Daoy (cell line): ENCODE data around the gene ZNF618. TPM values are rescaled to one million over a fixed set of nuclear protein-coding genes. Genes with fewer than 3 reads are reported as not detected.

Experiments used
- DNase-seq: peaks from one replicate; pipeline ENCODE4 v3.0.0-alpha.2; 2015; ENCODE audit warnings: low read depth
- total RNA-seq: library from RNA; depleted of rRNA; stranded (reverse); fragments of >200 nt; shearing (Covaris generic); gene quantifications from 2 replicates; pipeline ENCODE4 v1.2.3, GENCODE V29; 2014

ZNF618 gene
- total RNA-seq, 1 experiment from 2014 or later: 5.0 TPM

GRCh38 chr9:114060070-114060469, 184.0 kb downstream of the ZNF618 start:
- DNase-seq: no peak

DNA sequence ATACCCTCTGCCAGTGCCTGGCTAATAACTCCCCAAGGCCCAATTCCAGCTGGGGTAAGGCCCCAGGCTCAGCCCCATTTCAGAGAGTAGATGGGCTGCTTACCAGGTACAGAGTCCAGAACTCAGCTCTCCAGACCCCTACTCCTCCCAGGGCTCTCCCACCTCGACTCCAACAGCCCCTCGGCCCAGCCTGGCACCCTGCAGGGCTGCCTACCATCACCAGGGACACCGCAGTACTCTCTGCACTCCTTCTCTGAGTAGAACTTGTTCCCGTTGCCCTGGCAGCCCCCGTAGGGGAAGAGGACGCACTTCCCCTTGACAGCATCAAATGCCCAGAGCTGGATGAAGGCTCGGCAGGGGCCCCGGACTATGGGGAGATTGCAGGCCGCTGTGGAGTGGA, 184.6 kb downstream of the ZNF618 start:
- DNase-seq: no peak

DNA sequence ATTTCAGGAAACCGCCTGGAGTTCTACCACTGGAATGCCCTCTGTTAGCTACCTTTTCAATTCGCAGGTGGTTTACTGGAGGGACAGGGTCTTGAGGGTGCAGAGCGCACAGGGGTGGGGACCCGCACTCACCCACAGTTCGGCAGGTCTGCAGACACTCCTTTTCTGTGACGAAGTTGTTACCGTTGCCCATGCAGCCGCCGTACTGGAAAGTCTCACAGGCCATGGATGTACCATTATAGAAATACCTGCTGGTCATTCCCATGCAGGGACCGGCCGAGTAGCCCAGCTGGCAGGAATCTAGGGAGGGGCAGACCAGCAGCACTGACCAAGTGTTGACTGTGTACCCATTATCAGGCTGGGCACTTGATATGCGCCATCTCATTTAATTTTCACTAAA, 185.2 kb downstream of the ZNF618 start:
- DNase-seq: no peak

DNA sequence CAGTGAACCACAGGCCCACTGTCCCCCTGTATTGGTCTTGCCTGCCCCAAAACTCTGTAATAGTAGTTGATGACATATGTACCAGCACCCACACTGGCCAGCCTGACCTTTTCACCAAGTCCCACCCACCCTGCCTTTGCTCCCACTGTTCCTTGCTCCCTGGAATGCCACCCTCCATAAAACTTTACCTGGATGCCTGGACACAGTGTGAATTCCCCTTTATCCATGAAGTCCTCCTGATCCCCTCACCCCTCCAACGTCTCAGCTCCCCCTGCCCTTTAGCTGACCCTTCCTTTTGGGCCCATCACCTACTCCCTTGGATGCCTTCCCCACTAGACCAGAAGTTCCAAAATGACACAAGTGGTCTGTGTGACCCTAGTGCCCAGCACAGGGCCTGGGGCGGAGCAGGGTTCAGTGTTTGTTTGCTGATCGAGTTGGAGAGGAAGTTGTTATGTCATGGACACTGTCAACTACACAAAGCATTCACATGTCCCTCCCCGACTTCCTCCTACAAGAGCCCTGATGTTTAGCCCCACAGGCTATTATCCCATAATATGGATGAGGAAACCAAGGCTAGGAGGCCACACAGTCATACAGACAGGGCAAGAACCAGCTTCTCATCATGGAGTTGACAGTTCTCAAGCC, 185.8 kb downstream of the ZNF618 start:
- DNase-seq: no peak

DNA sequence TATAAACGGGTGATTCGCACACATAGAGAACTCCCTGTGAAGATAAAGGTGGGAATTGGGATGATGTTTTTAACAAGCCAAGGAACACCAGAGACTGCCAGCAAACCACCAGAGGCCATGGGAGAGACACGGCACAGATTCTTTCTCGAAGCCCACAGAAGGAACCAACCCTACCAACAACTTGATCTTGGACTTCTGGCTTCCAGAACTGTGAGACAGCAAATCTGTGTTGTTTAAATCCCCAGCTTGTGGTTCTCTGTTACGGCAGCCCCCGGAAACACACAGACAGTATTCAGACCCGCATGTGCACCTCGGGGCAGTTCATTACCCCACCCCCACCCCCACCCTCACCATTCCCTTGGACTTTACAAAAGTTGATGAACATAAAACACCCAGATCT, 189.2 kb downstream of the ZNF618 start:
- no peak for DNase-seq

DNA sequence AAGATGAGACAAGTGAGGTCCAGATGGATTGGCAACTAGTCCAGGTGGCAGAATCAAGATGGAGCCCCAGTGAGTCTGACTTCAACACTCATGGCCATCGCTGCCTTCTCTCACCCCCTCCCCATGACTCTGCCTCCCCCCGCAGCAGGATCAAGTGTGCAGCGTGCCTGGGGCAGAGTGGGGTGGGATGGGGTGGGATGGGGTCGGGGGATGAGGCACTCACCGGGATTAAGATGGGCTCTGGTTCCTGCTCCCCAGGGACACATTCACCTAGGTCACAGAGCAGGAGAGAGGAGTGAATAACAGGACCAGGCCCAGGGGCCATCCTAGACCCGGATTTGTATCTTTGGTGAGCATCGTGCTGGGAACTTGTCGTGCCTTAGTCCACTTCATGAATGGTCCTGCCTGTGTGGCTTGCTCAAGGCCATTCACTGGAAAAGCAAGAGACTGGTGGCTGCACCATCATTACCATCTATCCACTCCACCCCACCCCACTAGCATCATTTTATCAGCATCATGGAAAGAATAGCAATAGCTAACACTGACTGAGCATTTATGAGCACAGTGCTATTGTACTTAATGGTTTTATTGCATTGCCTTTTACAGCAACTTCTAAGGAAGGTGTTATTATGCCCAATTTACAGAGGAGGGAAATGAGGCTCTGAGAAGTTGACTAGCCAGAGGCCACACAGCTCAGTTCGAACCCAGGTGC, 193.5 kb downstream of the ZNF618 start:
- DNase-seq: no peak

DNA sequence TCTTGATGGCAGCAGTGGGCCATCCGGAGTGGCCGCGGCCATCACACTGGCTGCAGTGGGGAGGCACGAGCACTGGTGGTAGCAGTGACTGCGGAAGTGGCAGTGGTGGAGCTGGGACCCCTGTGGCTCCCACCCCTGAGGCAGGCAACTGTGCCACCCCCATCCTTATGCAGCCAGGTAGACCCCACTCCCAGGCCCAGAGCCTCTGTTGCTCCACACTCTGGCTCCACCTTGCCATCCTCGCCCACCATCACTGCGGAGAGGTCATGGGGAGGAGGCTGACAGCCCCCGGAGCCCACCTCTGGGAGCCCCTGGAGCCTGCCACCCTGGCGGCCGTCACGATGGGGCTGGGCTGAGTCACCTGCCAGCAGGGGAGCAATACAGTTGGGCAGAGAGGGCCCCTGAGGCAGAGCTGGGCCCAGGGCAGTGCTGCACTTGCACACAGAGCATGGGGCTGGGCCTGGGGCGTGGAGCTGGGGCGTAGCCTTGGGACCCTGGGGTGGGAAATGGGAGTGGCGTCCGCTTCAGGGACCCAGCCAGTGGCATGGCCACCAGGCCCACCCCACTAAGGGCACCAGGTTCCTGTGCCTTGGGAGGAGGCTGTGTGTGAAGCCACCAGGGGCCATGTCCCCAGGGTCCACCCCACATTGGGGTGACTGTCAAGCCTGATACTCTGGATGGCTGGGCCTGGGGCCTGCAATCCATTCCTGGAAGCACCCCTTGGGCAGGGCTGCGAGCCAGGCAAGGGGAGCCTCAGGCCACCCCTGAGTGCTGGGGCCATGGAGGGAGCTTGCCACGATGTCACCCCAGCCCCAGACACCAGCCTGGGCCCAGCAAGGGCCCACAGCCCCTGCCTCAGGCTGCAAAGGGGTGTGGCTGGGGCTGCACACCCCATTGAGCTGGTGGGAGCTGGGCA, 194.3 kb downstream of the ZNF618 start:
- no peak for DNase-seq

GRCh38 chr9:114071197-114071795, 195.2 kb downstream of the ZNF618 start:
- no peak for DNase-seq

DNA sequence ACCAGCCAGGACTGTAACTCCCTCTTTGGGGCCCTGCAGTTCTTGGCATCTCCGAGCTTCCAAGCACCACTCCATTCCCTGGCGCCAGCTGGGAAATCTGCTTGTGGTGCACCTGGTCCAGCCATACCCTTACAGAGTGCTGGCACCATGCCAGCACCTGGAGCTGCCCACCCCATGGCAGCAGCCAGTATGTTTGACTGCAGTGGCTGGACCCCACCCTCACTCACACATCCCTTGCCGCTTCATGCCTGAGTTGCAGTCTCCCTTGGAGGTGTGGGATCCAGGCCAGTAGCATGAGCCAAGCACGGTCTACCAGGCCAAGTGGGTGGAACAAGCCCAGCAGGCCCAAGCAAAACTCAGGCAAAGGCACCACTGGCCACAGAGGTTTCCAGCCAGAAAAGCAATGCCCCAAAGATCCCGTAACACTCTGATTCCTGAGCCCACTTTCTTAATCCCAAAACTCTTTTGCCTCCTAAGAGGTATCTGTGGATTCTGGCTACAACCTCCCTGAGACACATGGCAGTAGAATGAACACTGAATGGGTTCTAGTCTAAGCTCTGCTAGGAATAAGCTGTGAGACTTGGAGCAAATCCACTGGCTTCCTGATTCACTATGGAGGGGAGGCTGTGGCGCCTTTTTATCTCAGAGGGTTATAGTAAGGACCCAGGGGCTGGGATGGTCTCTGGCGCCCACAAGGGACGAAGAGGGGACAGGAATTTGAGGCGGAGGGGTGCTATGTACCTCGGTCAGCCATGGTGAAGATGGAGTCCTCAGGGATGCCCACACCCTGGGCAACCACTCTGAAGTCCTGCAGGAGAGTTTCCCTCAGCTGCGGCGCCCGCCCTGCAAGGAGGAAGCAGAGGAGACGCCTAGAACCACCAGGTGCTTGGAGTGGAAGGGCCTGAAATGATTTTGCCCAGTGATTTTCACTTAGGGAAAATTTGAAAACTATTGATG, 196.4 kb downstream of the ZNF618 start:
- DNase-seq: no peak

- DNase-seq: no peak
Measured at GRCh38 chr9:114075602-114076001, 199.5 kb downstream of the ZNF618 start.

- no peak for DNase-seq
Measured at GRCh38 chr9:114076237-114077161, 200.4 kb downstream of the ZNF618 start.

- DNase-seq: no peak
Measured at GRCh38 chr9:114077162-114077837, 201.2 kb downstream of the ZNF618 start.

DNA sequence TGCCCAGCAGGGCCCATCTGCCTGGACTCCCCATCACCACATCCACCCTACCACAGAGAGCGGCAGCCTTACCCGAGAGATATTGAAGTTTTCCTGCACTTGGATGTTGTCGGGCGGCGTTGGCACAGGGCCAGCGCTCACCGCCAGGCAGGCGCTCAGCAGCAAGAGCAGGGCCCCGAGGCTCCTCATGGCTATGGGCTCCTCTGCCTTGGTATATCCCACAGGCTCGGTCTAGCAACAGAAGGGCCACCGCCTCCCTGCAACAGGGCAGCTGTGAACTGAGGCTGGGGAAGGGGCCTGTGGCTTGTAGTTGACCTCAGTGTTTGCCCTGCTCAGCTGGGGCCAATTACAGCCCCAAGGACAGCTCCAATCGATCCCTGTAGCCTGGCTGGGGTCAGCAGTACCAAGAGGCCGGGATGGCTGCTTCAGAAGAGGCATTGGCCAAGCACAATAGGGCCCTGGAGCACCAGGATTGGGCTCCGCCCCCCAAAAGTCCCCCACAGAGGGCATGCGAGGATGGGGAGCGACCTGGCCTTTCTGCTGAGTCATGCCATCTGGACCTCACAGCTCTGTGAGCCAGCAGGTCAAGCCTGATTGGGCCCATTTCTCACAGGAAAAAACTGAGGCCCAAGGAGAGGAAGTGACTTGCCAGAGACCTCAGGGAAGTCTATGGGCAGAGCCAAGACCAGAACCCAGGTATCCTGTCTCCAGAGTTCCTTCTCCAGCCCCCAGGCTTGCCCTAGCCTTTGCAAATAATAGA, 202.1 kb downstream of the ZNF618 start, which contains the start of gene AMBP:
TSS of gene AMBP (minus strand) at position 280 of the 760 bp plus-strand sequence. CDS start at position 189, 91 bp downstream.
- DNase-seq: peak; percentile 24

DNA sequence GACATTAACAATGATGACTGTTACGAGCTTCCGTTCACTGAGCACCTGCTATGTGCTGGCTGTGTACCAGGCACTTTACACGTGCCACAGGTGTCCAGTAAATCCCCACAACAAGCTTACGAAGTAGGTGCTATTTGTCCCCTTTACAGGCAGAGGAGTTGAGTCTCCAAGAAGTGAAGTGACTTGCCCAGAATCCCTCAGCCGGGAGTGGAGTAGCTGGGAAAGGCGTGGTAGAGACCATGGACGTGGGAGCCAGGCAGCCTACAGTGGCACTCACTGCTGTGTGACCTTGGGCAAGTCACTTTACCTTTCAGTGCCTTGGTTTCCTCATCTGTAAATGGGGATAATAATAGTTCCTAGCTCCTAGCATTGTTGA, 202.7 kb downstream of the ZNF618 start:
- no peak for DNase-seq

- DNase-seq: no peak
Measured at GRCh38 chr9:114080195-114080772, 204.2 kb downstream of the ZNF618 start.

DNA sequence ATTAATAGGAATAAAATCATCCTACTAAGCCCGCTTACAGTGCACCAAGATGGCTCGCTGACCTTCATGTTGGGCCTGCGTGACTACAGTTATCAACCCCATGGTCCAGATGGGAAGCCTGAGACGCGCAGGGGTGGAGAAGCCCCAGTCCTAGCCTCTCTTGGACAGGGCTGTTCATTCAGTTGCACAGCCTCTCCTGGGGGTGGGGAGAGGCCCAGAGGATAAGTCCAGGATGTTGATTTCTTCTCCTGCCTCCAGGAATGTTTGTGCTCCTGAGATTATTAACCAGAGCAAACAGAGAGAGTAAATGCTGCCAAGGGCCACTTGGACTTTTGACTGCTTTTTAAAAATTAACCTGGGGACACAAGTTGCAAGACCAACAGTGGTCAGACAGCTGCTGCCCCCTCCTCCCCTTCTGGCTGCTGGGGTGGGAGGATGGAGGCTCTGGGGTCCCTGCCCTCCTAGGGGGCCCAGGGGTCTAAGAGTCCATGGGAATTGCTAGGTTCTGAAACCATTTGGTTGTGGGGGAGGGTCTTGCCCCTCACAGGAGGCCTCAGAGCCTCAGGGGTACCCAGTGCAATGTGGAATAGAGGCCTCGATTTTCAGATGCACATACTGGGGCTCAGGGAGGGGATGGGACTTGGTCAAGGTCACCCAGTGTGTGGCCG, 204.8 kb downstream of the ZNF618 start:
- no peak for DNase-seq

- DNase-seq: no peak
Measured at GRCh38 chr9:114081441-114082016, 205.4 kb downstream of the ZNF618 start.
